ENCODE measurements around the gene RIPPLY3. TPM values are rescaled to one million over a fixed set of nuclear protein-coding genes. Genes with fewer than 3 reads are reported as not detected.
A peak's percentile ranks its signal among the peaks of the same experiment; 100 is the strongest.

The RIPPLY3 gene, protein sequence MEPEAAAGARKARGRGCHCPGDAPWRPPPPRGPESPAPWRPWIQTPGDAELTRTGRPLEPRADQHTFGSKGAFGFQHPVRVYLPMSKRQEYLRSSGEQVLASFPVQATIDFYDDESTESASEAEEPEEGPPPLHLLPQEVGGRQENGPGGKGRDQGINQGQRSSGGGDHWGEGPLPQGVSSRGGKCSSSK
- total RNA-seq, result 0.15 and 0.69 TPM in 2 replicates

- DNase-seq (ENCODE audit: low read depth), result no peak
Observed at GRCh38 chr21:37006486-37007291, at the start of gene RIPPLY3. TSS of gene RIPPLY3 (plus strand) at chr21:37006702. CDS start at chr21:37006773, 71 bp downstream.

GRCh38 chr21:36959020-36959835, 47.3 kb upstream of the RIPPLY3 start:
- DNase-seq (ENCODE audit: low read depth), result no peak

- DNase-seq (ENCODE audit: low read depth), result no peak
Observed at GRCh38 chr21:36960676-36961284, 45.7 kb upstream of the RIPPLY3 start.

DNA sequence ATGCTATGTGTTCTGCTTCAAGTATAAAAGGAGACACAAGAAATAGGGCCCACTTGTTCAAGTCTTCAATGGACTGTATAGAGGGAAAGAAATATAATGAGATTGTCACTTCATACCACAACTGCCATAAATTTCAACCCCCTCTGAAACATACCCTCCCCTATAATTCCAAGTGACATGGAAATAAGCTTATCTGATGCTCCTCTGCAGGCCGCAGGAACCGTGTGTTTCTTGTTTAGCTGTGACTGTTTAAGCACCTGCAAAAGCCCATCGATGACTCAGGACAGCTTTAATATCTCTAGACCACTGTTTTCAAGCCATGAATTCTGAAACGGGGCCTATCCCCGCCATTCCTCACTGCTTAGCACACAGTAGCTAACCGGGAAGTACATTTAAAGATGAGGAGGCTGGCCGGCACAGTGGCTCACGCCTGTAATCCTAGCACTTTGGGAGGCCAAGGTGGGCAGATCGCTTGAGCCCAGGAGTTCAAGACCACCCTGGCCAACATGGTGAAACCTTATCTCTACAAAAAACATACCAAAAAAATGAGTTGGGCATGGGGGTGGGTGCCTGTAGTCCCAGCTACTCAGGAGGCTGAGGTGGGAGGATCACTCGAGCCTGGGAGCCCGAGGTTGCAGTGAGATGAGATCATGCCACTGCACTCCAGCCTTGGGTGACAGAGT, 44.3 kb upstream of the RIPPLY3 start:
- DNase-seq (ENCODE audit: low read depth), result no peak

- DNase-seq (ENCODE audit: low read depth), result no peak
Observed at GRCh38 chr21:36964398-36964797, 42.1 kb upstream of the RIPPLY3 start.

DNA sequence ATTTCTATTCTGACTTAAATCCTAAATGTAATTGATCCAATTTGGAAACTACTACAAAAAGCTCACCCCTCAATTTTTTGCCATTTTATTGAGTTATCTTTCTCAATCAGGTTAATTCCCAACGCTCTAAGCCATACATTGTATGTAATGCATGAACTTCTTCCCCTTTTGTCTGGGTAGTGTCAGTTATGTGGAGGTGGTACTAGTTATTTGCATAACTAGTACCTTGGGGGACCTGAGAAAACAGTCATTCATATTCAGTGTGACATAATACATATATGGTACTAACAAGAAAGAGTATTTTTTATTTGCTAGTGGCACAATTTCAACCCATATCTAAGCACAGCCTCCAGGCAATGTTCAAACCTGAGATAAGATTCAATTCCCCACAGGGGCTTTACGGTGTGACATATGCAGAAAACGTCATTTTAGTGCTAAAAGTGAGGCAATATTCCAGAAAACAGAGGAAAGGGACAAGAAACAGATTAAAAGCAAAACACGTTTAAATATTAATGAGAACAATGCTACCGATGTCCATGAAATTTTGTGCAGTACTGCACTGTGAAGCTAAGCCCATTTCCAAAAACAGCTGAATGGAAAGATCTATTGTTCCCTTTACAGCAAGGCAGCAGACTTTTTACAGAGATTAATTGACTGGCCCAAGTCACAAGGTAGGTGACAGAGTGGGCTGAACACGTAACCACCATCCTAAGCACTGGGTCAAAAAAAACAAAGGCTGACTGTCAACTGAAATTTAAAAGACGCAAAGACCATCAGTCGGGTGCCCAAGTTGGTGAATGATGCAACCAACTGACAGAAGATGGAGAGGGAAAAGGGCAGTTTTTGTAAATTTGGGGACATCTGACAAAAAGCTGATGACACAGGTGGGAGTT, 41.4 kb upstream of the RIPPLY3 start:
- no peak for DNase-seq (ENCODE audit: low read depth)

DNA sequence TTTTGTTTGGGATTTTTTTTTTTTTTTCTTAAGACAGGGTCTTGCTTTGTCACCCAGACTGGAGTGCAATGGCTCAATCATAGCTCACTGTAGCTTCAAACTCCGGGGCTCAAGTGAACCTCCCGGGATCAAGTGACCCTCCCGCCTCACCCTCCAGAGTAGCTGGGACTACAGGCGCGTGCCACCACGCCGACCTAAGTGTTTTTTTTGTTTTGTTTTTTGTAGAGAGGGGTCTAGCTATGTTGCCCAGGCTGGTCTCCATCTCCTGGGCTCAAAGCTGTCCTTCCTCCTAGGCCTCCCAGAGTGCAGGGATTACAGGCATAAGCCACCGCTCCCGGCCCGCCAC, 40.8 kb upstream of the RIPPLY3 start:
- DNase-seq (ENCODE audit: low read depth), result no peak

- DNase-seq (ENCODE audit: low read depth), result no peak
Observed at GRCh38 chr21:36966066-36966820, 40.3 kb upstream of the RIPPLY3 start, which contains the start of gene HLCS. TSS of gene HLCS (minus strand) at chr21:36966669. CDS start at chr21:36966638, 31 bp downstream.

DNA sequence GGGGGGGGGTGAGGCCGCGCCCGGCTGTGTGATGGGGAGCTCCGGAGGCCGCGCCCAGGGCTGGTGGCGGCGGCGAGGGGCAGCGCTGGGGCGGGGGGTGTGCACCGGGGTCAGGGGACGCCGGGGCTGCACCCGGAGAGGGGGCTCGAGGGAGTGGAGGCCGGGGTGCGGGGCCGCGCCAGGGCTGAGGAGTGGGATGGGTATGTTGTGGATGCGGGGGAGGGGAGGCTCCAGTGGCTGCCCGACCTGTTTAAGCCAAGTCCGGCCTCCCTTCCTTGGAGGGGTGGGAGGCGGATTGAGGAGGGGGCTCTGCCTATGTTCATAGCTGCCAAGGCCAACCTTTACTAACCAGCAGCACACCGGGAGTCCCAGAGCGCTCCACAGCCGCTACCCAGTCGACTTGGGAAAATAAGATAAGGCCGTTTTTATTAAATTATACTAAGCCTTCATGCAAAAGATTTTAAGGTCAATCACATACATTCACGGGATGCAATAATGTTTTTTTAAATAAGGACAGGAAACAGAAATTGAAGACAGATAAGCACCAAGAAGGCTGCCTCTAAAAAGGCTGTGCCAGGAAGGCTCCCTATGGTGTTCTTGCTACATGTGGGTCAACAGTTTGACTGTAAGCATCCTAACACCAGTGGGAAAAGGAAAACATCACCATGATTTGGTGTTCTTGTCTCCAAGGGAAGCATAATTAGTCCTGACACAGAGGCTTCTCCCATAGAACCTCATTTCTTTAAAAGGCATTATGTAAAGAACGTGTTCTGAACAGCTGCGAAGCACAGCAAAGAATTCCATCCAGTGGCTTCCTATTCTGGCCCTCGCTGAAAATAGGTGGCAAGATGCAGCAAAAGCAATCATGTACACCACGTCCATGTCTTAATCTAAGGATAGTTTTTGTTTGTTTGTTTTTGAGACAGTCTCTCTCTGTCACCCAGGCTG, 39.4 kb upstream of the RIPPLY3 start:
- no peak for DNase-seq (ENCODE audit: low read depth)

GRCh38 chr21:36968414-36968813, 38.1 kb upstream of the RIPPLY3 start:
- DNase-seq (ENCODE audit: low read depth), result no peak

- DNase-seq (ENCODE audit: low read depth), result no peak
Observed at GRCh38 chr21:36968976-36969375, 37.5 kb upstream of the RIPPLY3 start.

DNA sequence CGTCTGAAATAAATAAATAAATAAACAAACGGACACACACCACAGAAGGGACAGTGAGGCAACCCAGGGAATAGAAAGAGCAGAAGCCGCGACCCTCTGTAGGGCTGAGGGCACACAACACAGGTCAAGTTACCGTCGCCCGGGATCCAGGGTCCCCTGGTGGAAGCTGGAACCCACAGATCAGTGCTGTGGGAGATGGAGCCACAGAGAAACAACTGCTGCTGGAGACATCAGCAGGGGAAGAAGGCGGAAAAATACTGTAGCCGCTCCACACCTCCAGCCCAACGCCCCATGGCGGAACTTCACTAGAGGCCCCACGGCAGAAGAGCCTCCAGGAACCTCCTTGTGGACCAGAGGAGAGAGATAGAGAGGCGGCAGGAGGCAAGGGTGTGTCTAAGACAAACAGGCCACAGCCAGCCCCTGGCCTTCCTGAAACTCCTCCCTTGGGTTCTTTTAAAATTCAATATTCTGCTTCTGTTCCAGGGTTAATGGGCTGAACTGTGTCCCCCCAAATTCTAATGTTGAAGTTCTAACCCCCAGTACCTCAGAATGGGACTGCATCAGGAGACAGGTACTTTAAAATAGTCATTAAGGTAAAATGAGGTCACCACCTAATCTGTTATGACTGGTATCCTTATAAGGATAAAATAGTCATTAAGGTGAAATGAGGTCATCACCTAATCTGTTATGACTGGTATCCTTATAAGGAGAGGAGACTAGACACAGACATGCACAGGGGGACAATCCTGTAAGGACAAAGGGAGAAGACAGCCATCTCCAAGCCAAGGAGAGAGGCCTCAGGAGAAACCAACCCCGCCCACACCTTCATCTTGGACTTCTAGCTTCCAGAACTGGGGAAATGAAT, 32.3 kb upstream of the RIPPLY3 start:
- no peak for DNase-seq (ENCODE audit: low read depth)

- no peak for DNase-seq (ENCODE audit: low read depth)
Observed at GRCh38 chr21:36974851-36975192, 31.7 kb upstream of the RIPPLY3 start.

GRCh38 chr21:36976228-36976861, 30.2 kb upstream of the RIPPLY3 start:
- DNase-seq (ENCODE audit: low read depth), result no peak

GRCh38 chr21:36976882-36977651, 29.4 kb upstream of the RIPPLY3 start:
- DNase-seq (ENCODE audit: low read depth), result peak; percentile 80

DNA sequence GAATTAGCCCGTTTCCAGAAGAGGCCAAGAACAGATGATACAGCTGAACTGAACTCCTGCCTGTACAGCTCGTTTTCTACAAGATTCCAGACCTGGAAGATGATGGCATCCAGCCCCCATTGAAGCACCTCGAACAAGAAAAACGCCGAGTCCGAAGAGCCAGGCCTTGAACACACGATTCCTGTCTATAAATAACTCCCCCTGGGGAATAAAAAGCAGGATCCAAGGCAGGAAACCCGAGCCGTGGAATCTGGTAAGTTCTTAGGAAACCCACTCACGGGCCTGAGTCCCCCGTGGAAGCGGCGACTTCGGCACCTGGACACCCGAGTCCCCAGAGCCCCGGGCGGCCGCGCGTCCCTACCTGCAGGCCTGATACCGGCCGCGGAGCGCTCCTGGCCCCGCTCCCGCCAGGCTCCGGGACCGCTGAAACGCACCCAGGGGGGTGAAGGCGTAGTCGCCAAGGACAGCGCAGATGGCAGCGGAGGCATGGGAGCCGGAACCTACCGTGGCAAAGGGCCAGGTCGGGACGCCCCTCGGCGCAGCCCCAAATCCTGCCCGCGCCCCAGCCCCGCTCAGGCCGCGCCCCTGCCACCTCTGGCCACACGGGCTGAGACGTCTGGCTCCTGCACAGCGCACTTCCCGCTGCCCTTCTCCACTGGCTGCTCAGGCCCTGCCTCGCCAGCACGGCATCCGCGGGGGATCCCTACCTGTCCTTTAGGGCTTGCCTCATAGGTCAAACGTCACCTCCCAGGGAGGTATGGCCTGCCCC, 26.0 kb upstream of the RIPPLY3 start:
- DNase-seq (ENCODE audit: low read depth), result no peak
